B cell (primary cell): ENCODE measurements around the gene EXD3. TPM values are rescaled to one million over a fixed set of nuclear protein-coding genes. Genes with fewer than 3 reads are reported as not detected.

Experiments used
- ATAC-seq: fragments of 200-7000 bp; cut with Tn5 transposase; one replicate; pipeline ENCODE4 v1.10.0; 2021; ENCODE audit warnings: low read depth, mild to moderate bottlenecking, moderate number of reproducible peaks, moderate library complexity
- CTCF ChIA-PET: fragments of 350-600 bp; sonication (Branson Sonifier 250); formaldehyde crosslinking; loops from one replicate; lab custom pipeline; 2021; ENCODE audit warnings: antibody characterized with exemption, inconsistent platforms; lab: Charles Lee
- POLR2A ChIA-PET: fragments of 350-600 bp; sonication (Branson Sonifier 250); formaldehyde crosslinking; loops from one replicate; lab custom pipeline; 2021; ENCODE audit warnings: antibody characterized with exemption; lab: Charles Lee
- DNase-seq: peaks from one replicate; pipeline ENCODE4 v3.0.0; 2013
- H2AFZ ChIP-seq: 2 replicates; pipeline ENCODE4 v1.6.1; 2012; ENCODE audit warnings: mild to moderate bottlenecking, low read depth, low read length; ENCODE audit not compliant: insufficient read depth, poor library complexity, severe bottlenecking
- H3K27ac ChIP-seq, 2 donors: 1 replicate in 1 of 2; 2 replicates in 1 of 2; pipeline ENCODE4 v1.5.1; 2012 to 2013; ENCODE audit warnings: low read length in 2 of 2, mild to moderate bottlenecking in 2 of 2, moderate library complexity in 1 of 2
- H3K27me3 ChIP-seq, 4 experiments: fragments of 200-600 bp in 1 of 4; sonication (generic) in 1 of 4; replicated peaks in 1 of 4; 1 replicate in 2 of 4; 2 replicates in 2 of 4; pipeline versions ENCODE4 v1.6.1 to v1.7.0; 2013 to 2016; ENCODE audit warnings: low read length in 3 of 4, mild to moderate bottlenecking in 2 of 4, mixed read lengths in 1 of 4, moderate library complexity in 1 of 4; ENCODE audit not compliant: insufficient read depth in 4 of 4, control insufficient read depth in 3 of 4; ENCODE audit errors: control extremely low read depth in 1 of 4
- H3K36me3 ChIP-seq, 2 experiments: replicated peaks in 1 of 2; 1 replicate in 1 of 2; 2 replicates in 1 of 2; pipeline versions ENCODE4 v1.6.1 to v1.7.1; 2013; ENCODE audit warnings: low read length in 1 of 2; ENCODE audit not compliant: insufficient read depth in 2 of 2, control insufficient read depth in 1 of 2; ENCODE audit errors: control extremely low read depth in 1 of 2, extremely low read depth in 1 of 2
- H3K4me1 ChIP-seq, 2 donors: fragments of 200-600 bp in 1 of 2; sonication (generic) in 1 of 2; 1 replicate in 1 of 2; 2 replicates in 1 of 2; pipeline versions ENCODE4 v1.5.1 to v1.6.1; 2013 to 2017; ENCODE audit warnings: low read length in 2 of 2; ENCODE audit not compliant: control insufficient read depth in 2 of 2, insufficient read depth in 2 of 2
- H3K4me2 ChIP-seq: replicated peaks from 2 replicates; pipeline ENCODE3; 2012; ENCODE audit warnings: mild to moderate bottlenecking, low read depth, low read length; ENCODE audit not compliant: poor library complexity, severe bottlenecking
- H3K4me3 ChIP-seq, 5 experiments: fragments of 200-600 bp in 1 of 5; sonication (generic) in 1 of 5; 1 replicate in 3 of 5; 2 replicates in 2 of 5; pipeline versions ENCODE4 v1.5.1 to v1.7.0; 2011 to 2016; ENCODE audit warnings: low read length in 4 of 5, mild to moderate bottlenecking in 4 of 5, low read depth in 2 of 5, control low read depth in 1 of 5, moderate library complexity in 1 of 5; ENCODE audit not compliant: insufficient read depth in 1 of 5; ENCODE audit errors: control extremely low read depth in 1 of 5, extremely low read depth in 1 of 5
- H3K79me2 ChIP-seq: fragments of 200-600 bp; sonication (generic); one replicate; pipeline ENCODE4 v1.6.0; 2016; ENCODE audit warnings: low read length; ENCODE audit not compliant: control insufficient read depth, insufficient read depth
- H3K9ac ChIP-seq: fragments of 200-600 bp; sonication (generic); 2 replicates; pipeline ENCODE4 v1.6.1; 2017; ENCODE audit warnings: mild to moderate bottlenecking, low read length, moderate library complexity
- H3K9me3 ChIP-seq, 3 donors: one replicate each; pipeline versions ENCODE4 v1.6.1 to v1.7.1; 2013; ENCODE audit warnings: low read length in 2 of 3; ENCODE audit not compliant: control insufficient read depth in 2 of 3, insufficient read depth in 1 of 3; ENCODE audit errors: control extremely low read depth in 1 of 3
- H4K20me1 ChIP-seq: 2 replicates; pipeline ENCODE4 v1.6.0; 2012; ENCODE audit warnings: mild to moderate bottlenecking, low read length; ENCODE audit not compliant: insufficient read depth, control insufficient read depth, poor library complexity, severe bottlenecking
- H3K27ac Mint-ChIP-seq: one replicate; pipeline ENCODE4 v1.8.0; 2021; ENCODE audit warnings: mixed read lengths
- H3K27me3 Mint-ChIP-seq: one replicate; pipeline ENCODE4 v1.8.0; 2021; ENCODE audit warnings: mixed read lengths
- H3K4me1 Mint-ChIP-seq: one replicate; pipeline ENCODE4 v1.8.0; 2021; ENCODE audit warnings: mixed read lengths
- H3K4me3 Mint-ChIP-seq: one replicate; pipeline ENCODE4 v1.8.0; 2021; ENCODE audit warnings: mixed read lengths
- H3K9me3 Mint-ChIP-seq: one replicate; pipeline ENCODE4 v1.8.0; 2022; ENCODE audit warnings: mixed read lengths; ENCODE audit not compliant: insufficient read depth
- CTCF ChIP-seq: fragments of 200-600 bp; IDR thresholded peaks from one replicate; pipeline ENCODE4 v1.8.0; 2022; ENCODE audit warnings: antibody characterized with exemption, mild to moderate bottlenecking
- EZH2 ChIP-seq: IDR thresholded peaks from 2 replicates; pipeline ENCODE4 v1.6.1; 2012; ENCODE audit warnings: borderline replicate concordance, low read depth, mild to moderate bottlenecking, moderate library complexity, low read length; ENCODE audit not compliant: insufficient read depth, poor library complexity, severe bottlenecking
- WGBS: methylation state at CpG from one replicate; pipeline ENCODE4 v1.1.5; 2013; ENCODE audit warnings: missing lambda C conversion rate; ENCODE audit not compliant: insufficient coverage; 5-methylcytosine and 5-hydroxymethylcytosine counted together
- intact Hi-C: fragments of 100-400 bp; cut with micrococcal nuclease; formaldehyde crosslinking; loops from one replicate; pipeline ENCODE4 v1.10.0; 2022
- polyA plus RNA-seq: library from polyadenylated mRNA; depleted of rRNA; stranded (reverse); fragments of >200 nt; gene quantifications from 2 replicates; pipeline ENCODE4 v1.2.3, GENCODE V29; 2012
- total RNA-seq, 2 donors: library from RNA; stranded (reverse); fragments of 120-200 nt in 1 of 2; gene quantifications; 1 replicate in 1 of 2; 2 replicates in 1 of 2; pipeline versions ENCODE4 v1.2.3 to v1.2.4, GENCODE V29; 2013 to 2022

The EXD3 gene
- total and polyA plus RNA-seq, 2 donors (not counting 1 experiment from before 2014, with no cell fraction given): 22.5 to 23.7 TPM

GRCh38 chr9:137423514-137424291, 741 bp upstream of the EXD3 start:
- POLR2A ChIA-PET: interaction anchor here (0.6 to 3.1 kb wide), 9 partner anchors 18 to 581 kb away, joined by 3 to 13 read pairs (median 5); partner anchors contain the start of genes ENTPD8, MRPL41, NELFB and NRARP
- DNase-seq: no peak
- peak overlapping the region; percentile 87 for H3K4me2 ChIP-seq

More at GRCh38 chr9:137423514-137424291, 741 bp upstream of the EXD3 start:
- H3K4me3 ChIP-seq: peak overlapping the region in 3 of 5 experiments; percentile 43 to 67 (median 56)
- TF ChIP-seq CTCF (peak; percentile 9), EZH2 (no peak)
- ATAC-seq: no peak
- H3K36me3 ChIP-seq: no peaks in the 10 kb centered on the region
- H3K27ac ChIP-seq: peak overlapping the region in 1 of 2 donors; percentile 9
- intact Hi-C loops: loop anchor here (1.0 to 5.0 kb wide), 7 partner anchors 18 to 127 kb away; partner anchors contain the start of genes ENTPD8, NRARP, NSMF and PNPLA7
- H2AFZ ChIP-seq: peak overlapping the region; percentile 85
- H3K4me1 ChIP-seq: peaks cover 12 to 19% of the 10 kb centered on the region in 2 donors
- H3K9me3 ChIP-seq: no peaks in the 10 kb centered on the region
- peaks cover 8% of the 10 kb centered on the region for H3K79me2 ChIP-seq
- H3K9ac ChIP-seq: peak overlapping the region; percentile 68
- no peaks in the 10 kb centered on the region for H3K27me3 Mint-ChIP-seq
- H3K4me1 Mint-ChIP-seq: peaks cover 11% of the 10 kb centered on the region
- no peak overlapping the region for H3K27ac Mint-ChIP-seq
- no peaks in the 10 kb centered on the region for H4K20me1 ChIP-seq
- H3K27me3 ChIP-seq: no peaks in the 10 kb centered on the region
- H3K4me3 Mint-ChIP-seq: peak overlapping the region; percentile 68
- CTCF ChIA-PET: interaction anchor here (0.9 to 3.4 kb wide), 11 partner anchors 11 to 1082 kb away, joined by 3 to 23 read pairs (median 4); partner anchors contain the start of genes NRARP and NSMF
- 5% methylated on average over 76 of the region's 77 CpGs for WGBS
- no peaks in the 10 kb centered on the region for H3K9me3 Mint-ChIP-seq
